Measurements from ENCODE around the gene RNF111.
"Not testable (repeated sequence)": the region's sequence is repeated elsewhere in the genome, so short reads cannot be mapped to it uniquely, and the experiment has no call there.

Gene RNF111

DNA sequence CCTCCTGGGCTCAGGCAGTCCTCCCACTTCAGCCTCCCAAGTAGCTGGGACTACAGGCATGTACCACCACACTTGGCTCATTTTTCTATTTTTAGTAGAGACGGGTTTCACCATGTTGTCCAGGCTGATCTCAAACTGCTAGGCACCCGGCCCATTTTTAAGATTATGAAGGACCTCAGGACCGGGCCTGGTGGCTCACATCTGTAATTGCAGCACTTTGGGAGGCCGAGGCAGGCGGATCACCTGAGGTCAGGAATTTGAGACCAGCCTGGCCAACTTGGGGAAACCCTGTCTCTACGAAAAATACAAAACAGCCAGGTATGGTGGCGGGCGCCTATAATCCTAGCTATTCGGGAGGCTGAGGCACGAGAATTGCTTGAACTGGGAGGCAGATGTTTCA lies 12.8 kb downstream of the RNF111 start:
- not testable (repeated sequence) for DNase-seq (ENCODE audit: low spot score)

GRCh38 chr15:59001946-59002345 lies 14.5 kb downstream of the RNF111 start:
- no peak for DNase-seq (ENCODE audit: low spot score)

DNA sequence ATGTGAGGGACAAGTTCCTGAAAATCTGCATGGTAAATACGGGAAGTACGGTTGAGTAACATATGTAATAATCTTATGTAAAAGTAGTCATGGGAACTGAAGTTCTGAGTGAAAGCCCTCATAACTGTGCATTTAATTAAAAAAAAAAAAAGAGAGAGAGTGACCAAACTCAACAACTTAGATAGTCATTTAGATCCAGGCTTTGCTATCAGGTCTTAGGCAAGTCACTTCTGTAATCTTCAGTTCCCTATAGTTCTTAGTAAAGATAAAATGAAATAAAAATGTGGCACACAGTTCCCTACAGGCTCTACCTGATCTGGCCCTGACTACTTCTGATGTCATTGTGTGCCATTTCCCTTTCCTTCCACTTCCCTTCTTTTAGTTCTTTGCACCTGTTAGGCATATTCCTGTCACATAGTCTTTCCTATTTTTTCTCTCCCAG lies 15.0 kb downstream of the RNF111 start:
- DNase-seq (ENCODE audit: low spot score) = no peak

- DNase-seq (ENCODE audit: low spot score) = no peak
Observed at GRCh38 chr15:59005579-59005978, 18.1 kb downstream of the RNF111 start.

DNA sequence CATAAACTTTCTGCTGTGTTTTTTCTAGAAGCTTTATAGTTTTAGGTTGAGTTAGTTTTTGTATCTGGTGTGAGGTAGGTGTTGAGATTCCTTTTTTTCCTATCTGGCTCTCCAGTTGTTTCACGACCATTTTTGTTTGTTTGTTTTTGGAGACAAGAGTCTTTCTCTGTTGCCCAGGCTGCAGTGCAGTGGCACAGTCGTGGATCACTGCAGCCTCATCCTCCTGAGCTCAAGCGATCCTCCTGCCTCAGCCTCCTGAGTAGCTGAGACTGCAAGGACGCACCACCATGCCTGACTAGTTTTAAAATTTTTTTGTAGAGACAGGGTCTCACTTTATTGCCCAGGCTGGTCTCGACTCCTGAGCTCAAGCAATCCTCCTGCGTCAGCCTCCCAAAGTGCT lies 20.6 kb downstream of the RNF111 start:
- DNase-seq (ENCODE audit: low spot score) = no peak

DNA sequence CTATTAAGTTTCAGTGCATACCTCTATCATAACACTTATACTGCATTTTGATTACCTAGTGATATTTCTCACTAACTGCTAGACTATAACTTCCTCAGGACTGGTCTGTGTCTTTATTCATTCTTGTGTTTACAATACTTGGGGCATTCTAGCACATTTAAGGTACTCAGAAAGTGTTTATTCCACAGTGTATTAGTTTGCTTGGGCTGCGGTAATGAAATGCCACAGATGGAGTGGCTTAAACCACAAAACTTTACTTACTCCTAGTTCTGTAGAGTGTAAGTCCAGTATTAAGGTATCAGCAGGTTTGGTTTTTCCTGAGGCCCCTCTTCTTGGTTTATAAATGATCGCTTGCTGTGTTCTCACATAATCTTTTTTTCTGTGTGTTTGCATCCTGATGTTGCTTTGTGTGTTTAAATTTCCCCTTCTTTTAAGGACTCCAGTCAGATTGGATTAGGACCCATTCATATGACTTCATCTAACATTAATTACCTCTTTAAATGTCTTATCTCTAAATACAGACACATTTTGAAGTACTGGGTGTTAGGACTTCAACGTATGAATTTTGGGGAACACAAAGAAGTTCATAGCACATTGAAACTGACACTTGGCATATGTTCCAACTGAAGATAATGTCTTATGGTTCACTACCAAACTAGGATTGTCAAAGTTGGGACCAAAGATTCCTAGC lies 23.9 kb downstream of the RNF111 start:
- DNase-seq (ENCODE audit: low spot score) = no peak

- no peak for DNase-seq (ENCODE audit: low spot score)
Observed at GRCh38 chr15:59013246-59013873, 25.9 kb downstream of the RNF111 start.

GRCh38 chr15:59014068-59014467 lies 26.6 kb downstream of the RNF111 start:
- no peak for DNase-seq (ENCODE audit: low spot score)

- DNase-seq (ENCODE audit: low spot score) = no peak
Observed at GRCh38 chr15:59017449-59017848, 30.0 kb downstream of the RNF111 start.

- no peak for DNase-seq (ENCODE audit: low spot score)
Observed at GRCh38 chr15:59018833-59019232, 31.4 kb downstream of the RNF111 start.

- DNase-seq (ENCODE audit: low spot score) = no peak
Observed at GRCh38 chr15:59020322-59020721, 32.9 kb downstream of the RNF111 start.

DNA sequence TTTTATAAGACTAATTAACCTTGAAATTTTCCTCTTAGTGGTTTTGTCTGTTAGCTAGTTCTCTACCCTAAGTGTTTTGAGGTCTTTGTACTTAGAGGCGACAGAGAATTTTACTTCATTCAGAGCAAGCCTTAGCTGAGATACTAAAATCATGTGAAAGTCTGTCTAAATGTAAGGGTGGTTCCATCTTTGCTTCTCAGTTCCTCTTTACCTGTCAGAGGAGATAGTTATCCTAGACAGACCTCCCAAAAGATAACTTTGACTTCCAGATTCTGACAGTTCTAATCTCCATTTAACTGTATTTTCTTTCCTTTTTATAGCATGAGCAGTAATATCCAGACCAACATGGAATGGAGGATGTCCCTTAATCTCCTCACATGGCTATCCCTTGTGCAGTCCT lies 34.7 kb downstream of the RNF111 start:
- no peak for DNase-seq (ENCODE audit: low spot score)

- DNase-seq (ENCODE audit: low spot score) = no peak
Observed at GRCh38 chr15:59026207-59026606, 38.7 kb downstream of the RNF111 start.

GRCh38 chr15:59028387-59028955 lies 41.0 kb downstream of the RNF111 start:
- no peak for DNase-seq (ENCODE audit: low spot score)

DNA sequence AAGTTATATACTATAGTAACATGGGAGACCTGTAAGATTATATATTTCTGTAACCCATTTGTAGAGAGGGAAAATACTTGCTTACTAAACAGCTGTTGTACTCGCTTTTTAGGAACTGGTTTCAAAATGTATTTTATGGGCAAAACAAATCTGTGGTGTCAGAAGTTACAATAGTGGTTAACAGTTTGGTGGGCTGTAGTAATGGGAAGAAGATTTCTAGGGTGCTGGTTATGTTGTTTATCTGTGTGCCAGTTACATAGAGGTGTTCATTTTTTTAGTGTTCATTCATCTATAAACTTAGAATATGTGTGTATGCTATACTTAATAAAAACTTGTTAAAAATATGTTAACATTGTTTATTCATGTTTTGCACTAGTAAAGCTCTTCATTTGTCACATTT lies 42.1 kb downstream of the RNF111 start:
- no peak for DNase-seq (ENCODE audit: low spot score)

DNA sequence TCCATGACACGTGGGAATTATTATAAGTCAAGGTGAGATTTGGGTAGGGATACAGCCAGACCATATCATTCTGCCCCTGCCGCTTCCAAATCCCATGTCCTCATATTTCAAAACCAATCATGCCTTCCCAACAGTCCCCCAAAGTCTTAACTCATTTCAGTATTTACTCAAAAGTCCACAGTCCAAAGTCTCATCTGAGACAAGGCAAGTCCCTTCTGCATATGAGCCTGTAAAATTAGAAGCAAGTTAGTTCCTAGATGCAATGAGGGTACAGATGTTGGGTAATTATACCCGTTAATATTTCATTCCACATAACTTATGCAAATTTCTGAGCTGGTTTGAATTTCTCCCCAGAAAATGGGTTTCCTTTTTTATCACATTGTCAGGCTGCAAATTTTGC lies 47.7 kb downstream of the RNF111 start:
- no peak for DNase-seq (ENCODE audit: low spot score)

- DNase-seq (ENCODE audit: low spot score) = no peak
Observed at GRCh38 chr15:59039225-59039624, 51.8 kb downstream of the RNF111 start.

GRCh38 chr15:59042041-59042440 lies 54.6 kb downstream of the RNF111 start:
- DNase-seq (ENCODE audit: low spot score) = no peak

GRCh38 chr15:59048897-59049296 lies 61.4 kb downstream of the RNF111 start:
- no peak for DNase-seq (ENCODE audit: low spot score)

- no peak for DNase-seq (ENCODE audit: low spot score)
Observed at GRCh38 chr15:59051873-59052861, 64.7 kb downstream of the RNF111 start.

GRCh38 chr15:59052915-59053407 lies 65.5 kb downstream of the RNF111 start:
- no peak for DNase-seq (ENCODE audit: low spot score)

DNA sequence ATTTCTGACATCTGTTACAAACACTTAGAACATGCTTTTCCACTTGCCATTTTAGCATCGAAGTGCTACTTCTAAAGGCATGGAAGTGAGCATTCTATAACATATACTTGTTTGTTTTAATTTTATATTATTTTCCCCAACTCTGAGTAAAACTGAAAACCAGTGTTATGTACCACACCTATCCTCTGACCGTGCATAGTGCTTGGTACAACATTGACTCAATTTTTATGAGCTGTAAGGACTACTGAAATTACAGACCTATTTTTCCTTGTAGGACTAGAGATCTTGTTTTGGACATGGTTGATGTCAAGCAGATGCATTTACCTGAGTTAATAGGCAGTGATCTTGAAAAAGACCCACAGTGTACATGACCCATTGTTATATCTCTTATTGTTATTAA lies 66.0 kb downstream of the RNF111 start:
- DNase-seq (ENCODE audit: low spot score) = no peak
